ENCODE measurements around the gene CADM1. TPM values are rescaled to one million over a fixed set of nuclear protein-coding genes. Genes with fewer than 3 reads are reported as not detected.

CADM1 gene
- total RNA-seq, 1 experiment from 2014 or later: 12.9 TPM

- ChIA-PET POLR2A (ENCODE audit: low non-redundant PET) (no interaction called here), CTCF (no interaction called here)
- Histone ChIP-seq H3K9me3 (ENCODE audit: low read depth, low read length, poor library complexity, severe bottlenecking) (no peaks in the 10 kb centered on the region), H3K36me3 (ENCODE audit: insufficient read depth, low read length, poor library complexity, severe bottlenecking) (no peaks in the 10 kb centered on the region), H3K4me1 (ENCODE audit: insufficient read depth, low read length, poor library complexity, severe bottlenecking) (no peaks in the 10 kb centered on the region), H3K27me3 (replicated peaks; ENCODE audit: insufficient read depth, low read depth, low read length, poor library complexity) (no peaks in the 10 kb centered on the region), H3K4me3 (ENCODE audit: low read depth, low read length, poor library complexity, severe bottlenecking) (no peak overlapping the region), H3K27ac (ENCODE audit: low read depth, low read length, poor library complexity, severe bottlenecking) (no peak overlapping the region)
- no TSS peak for BruUV-seq (replicated peaks)
- TF ChIP-seq EZH2 (IDR thresholded peaks at IDR 0.05; ENCODE audit: borderline replicate concordance, low read depth, low read length, poor library complexity, severe bottlenecking) (no peak), CTCF (conservative IDR thresholded peaks at IDR 0.05; ENCODE audit: low read depth, low read length) (no peak)
- no peak for DNase-seq (ENCODE audit: low spot score)
- intact Hi-C loops (cut with micrococcal nuclease; ENCODE audit: unreplicated experiment): no loop called here
Measured at GRCh38 chr11:115127790-115128189, 376.4 kb downstream of the CADM1 start.

GRCh38 chr11:115126515-115127208 lies 377.6 kb downstream of the CADM1 start:
- no TSS peak for BruUV-seq (replicated peaks)
- intact Hi-C loops (cut with micrococcal nuclease; ENCODE audit: unreplicated experiment): no loop called here
- CTCF ChIA-PET: no interaction called here

GRCh38 chr11:115126092-115126491 lies 378.1 kb downstream of the CADM1 start:
- intact Hi-C loops (cut with micrococcal nuclease; ENCODE audit: unreplicated experiment): no loop called here
- no peak overlapping the region for H3K27ac ChIP-seq (ENCODE audit: low read depth, low read length, poor library complexity, severe bottlenecking)
- no peaks in the 10 kb centered on the region for H3K36me3 ChIP-seq (ENCODE audit: insufficient read depth, low read length, poor library complexity, severe bottlenecking)
- POLR2A ChIA-PET (ENCODE audit: low non-redundant PET): no interaction called here
- H3K27me3 ChIP-seq (replicated peaks; ENCODE audit: insufficient read depth, low read depth, low read length, poor library complexity): no peaks in the 10 kb centered on the region
- H3K4me3 ChIP-seq (ENCODE audit: low read depth, low read length, poor library complexity, severe bottlenecking): no peak overlapping the region
- no TSS peak for BruUV-seq (replicated peaks)
- CTCF ChIA-PET: no interaction called here
- H3K4me1 ChIP-seq (ENCODE audit: insufficient read depth, low read length, poor library complexity, severe bottlenecking): no peaks in the 10 kb centered on the region
- H3K9me3 ChIP-seq (ENCODE audit: low read depth, low read length, poor library complexity, severe bottlenecking): no peaks in the 10 kb centered on the region
- TF ChIP-seq CTCF (conservative IDR thresholded peaks at IDR 0.05; ENCODE audit: low read depth, low read length): no peak
- no peak for TF ChIP-seq EZH2 (IDR thresholded peaks at IDR 0.05; ENCODE audit: borderline replicate concordance, low read depth, low read length, poor library complexity, severe bottlenecking)
- DNase-seq (ENCODE audit: low spot score): no peak

More at GRCh38 chr11:115126515-115127208, 377.6 kb downstream of the CADM1 start:
- Histone ChIP-seq H3K4me1 (ENCODE audit: insufficient read depth, low read length, poor library complexity, severe bottlenecking) (no peaks in the 10 kb centered on the region), H3K9me3 (ENCODE audit: low read depth, low read length, poor library complexity, severe bottlenecking) (no peaks in the 10 kb centered on the region), H3K36me3 (ENCODE audit: insufficient read depth, low read length, poor library complexity, severe bottlenecking) (no peaks in the 10 kb centered on the region), H3K27ac (ENCODE audit: low read depth, low read length, poor library complexity, severe bottlenecking) (no peak overlapping the region), H3K4me3 (ENCODE audit: low read depth, low read length, poor library complexity, severe bottlenecking) (no peak overlapping the region), H3K27me3 (replicated peaks; ENCODE audit: insufficient read depth, low read depth, low read length, poor library complexity) (no peaks in the 10 kb centered on the region)
- DNase-seq (ENCODE audit: low spot score): no peak
- TF ChIP-seq EZH2 (IDR thresholded peaks at IDR 0.05; ENCODE audit: borderline replicate concordance, low read depth, low read length, poor library complexity, severe bottlenecking) (no peak), CTCF (conservative IDR thresholded peaks at IDR 0.05; ENCODE audit: low read depth, low read length) (no peak)
- POLR2A ChIA-PET (ENCODE audit: low non-redundant PET): no interaction called here
